Stimulated activated CD8-positive, alpha-beta memory T cell treated with anti-CD3 and anti-CD28 coated beads, Interleukin-15, amount 100 ng/mL, for 48 hours (primary cell): ENCODE results near the gene CFD.

Experiments used
- DNase-seq, 2 donors: peaks; one replicate each; pipeline ENCODE4 v3.0.0-alpha.2; 2020; ENCODE audit warnings: low read depth in 2 of 2

Gene CFD

DNA sequence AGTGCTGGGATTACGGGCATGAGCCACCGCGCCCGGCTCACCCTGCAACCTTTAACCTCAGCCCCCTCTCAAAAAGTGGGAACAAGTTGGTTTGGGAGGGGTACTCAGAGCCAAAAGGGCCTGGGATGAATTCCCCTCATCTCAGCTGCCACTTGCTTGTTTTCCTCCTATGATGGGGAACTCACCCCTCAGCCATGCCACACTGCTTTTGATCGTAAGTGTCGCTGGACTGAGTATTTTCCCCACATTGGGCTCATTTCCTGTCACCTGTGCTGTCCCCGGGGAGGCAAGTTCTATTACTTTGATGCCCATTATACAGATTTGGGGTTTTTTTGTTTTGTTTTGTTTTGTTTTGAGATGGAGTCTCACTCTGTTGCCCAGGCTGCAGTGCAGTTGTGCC is 47.0 kb downstream of the CFD start:
- no peak for DNase-seq

GRCh38 chr19:907183-907853 is 47.9 kb downstream of the CFD start:
- DNase-seq = no peak

- no peak for DNase-seq
Observed at GRCh38 chr19:911197-912033, 52.0 kb downstream of the CFD start.

GRCh38 chr19:912181-913079 is 53.0 kb downstream of the CFD start:
- DNase-seq = no peak
